Thoracic aorta (tissue), 2 donors: ENCODE data around the gene PPP1R1A. TPM values are rescaled to one million over a fixed set of nuclear protein-coding genes. Genes with fewer than 3 reads are reported as not detected.

Experiments
- ATAC-seq: fragments of 150-250 bp; one replicate; pipeline ENCODE4 v1.8.0; 2017; ENCODE audit warnings: low read depth; ENCODE audit not compliant: insufficient number of reproducible peaks, low FRiP score
- DNase-seq: peaks from one replicate; pipeline ENCODE4 v3.0.0-alpha.2; 2020; ENCODE audit warnings: low spot score
- H3K27ac ChIP-seq, 2 donors: fragments of 200-600 bp; sonication (generic); 1 replicate in 1 of 2; 2 replicates in 1 of 2; pipeline ENCODE4 v1.5.1; 2016; ENCODE audit warnings: mild to moderate bottlenecking in 2 of 2, moderate library complexity in 2 of 2
- H3K27me3 ChIP-seq: fragments of 200-600 bp; sonication (generic); replicated peaks from 2 replicates; pipeline ENCODE4 v1.6.0; 2016; ENCODE audit warnings: mild to moderate bottlenecking; ENCODE audit not compliant: insufficient read depth
- H3K36me3 ChIP-seq: fragments of 200-600 bp; sonication (generic); one replicate; pipeline ENCODE4 v1.5.1; 2016
- H3K4me1 ChIP-seq, 2 donors: fragments of 200-600 bp; sonication (generic); 1 replicate in 1 of 2; 2 replicates in 1 of 2; pipeline versions ENCODE4 v1.5.1 to v1.6.0; 2016; ENCODE audit warnings: low read depth in 2 of 2, mild to moderate bottlenecking in 1 of 2; ENCODE audit not compliant: control insufficient read depth in 1 of 2
- H3K4me3 ChIP-seq: fragments of 200-600 bp; sonication (generic); 2 replicates; pipeline ENCODE4 v1.5.1; 2016; ENCODE audit warnings: mild to moderate bottlenecking
- H3K9me3 ChIP-seq: fragments of 200-600 bp; sonication (generic); 2 replicates; pipeline ENCODE4 v1.5.1; 2016
- total RNA-seq, 2 donors: library from RNA; depleted of rRNA; stranded (reverse); fragments of >200 nt; gene quantifications; one replicate each; pipeline versions ENCODE4 v1.1.0 to v1.2.3, GENCODE V29; 2016
- TF ChIP-seq, protein P1 (sequence below): fragments of 200-600 bp; sonication (generic); IDR thresholded peaks from one replicate; pipeline ENCODE4 v1.5.1; 2019; ENCODE audit warnings: antibody characterized with exemption

The PPP1R1A gene
- total RNA-seq, 2 donors from 2014 or later, result 3.3 to 10.3 TPM

DNA sequence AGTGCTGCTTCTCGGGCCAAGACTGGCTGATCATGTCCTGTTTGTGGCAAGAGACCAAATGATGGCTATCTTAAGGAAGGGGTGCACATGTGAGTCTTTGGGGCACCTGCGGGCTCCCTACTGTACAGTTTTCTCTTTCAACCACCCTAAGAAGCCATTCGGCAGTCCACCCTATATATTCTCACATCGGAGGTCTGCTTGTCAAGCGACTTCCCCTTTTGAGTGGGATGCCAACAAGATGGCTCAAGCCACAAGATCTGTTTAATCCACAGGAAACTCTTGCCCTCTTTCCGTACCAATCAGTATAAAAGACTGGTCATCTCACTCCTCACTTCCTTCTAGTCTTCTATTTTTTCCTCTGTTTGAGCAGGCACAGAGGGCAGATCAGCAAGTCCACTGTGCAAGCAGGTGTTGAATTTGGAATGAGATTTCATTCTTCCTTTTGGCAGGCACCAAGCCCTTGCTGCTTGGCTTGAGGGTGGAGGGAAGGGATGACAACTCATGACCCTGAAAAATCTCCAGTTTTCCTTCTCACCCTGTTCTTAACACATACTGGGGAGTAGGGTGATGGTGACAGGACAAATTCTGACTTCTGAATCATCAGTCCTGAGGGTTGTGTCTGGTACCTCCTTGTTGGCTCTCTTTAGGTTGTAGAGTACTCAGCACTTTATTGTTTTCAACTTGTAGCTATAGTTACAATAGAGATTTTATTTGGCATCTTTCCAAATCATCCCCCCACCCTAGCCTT is 28.6 kb upstream of the PPP1R1A start:
- no peak for DNase-seq
- Histone ChIP-seq H3K9me3 (no peaks in the 10 kb centered on the region), H3K4me3 (no peak overlapping the region), H3K27me3 (no peaks in the 10 kb centered on the region), H3K36me3 (no peaks in the 10 kb centered on the region), H3K27ac (no peak overlapping the region), H3K4me1 (peaks cover 3 to 6% of the 10 kb centered on the region in 2 donors)
- ATAC-seq, result no peak
- TF ChIP-seq, protein P1, sequence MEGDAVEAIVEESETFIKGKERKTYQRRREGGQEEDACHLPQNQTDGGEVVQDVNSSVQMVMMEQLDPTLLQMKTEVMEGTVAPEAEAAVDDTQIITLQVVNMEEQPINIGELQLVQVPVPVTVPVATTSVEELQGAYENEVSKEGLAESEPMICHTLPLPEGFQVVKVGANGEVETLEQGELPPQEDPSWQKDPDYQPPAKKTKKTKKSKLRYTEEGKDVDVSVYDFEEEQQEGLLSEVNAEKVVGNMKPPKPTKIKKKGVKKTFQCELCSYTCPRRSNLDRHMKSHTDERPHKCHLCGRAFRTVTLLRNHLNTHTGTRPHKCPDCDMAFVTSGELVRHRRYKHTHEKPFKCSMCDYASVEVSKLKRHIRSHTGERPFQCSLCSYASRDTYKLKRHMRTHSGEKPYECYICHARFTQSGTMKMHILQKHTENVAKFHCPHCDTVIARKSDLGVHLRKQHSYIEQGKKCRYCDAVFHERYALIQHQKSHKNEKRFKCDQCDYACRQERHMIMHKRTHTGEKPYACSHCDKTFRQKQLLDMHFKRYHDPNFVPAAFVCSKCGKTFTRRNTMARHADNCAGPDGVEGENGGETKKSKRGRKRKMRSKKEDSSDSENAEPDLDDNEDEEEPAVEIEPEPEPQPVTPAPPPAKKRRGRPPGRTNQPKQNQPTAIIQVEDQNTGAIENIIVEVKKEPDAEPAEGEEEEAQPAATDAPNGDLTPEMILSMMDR, result no peak

DNA sequence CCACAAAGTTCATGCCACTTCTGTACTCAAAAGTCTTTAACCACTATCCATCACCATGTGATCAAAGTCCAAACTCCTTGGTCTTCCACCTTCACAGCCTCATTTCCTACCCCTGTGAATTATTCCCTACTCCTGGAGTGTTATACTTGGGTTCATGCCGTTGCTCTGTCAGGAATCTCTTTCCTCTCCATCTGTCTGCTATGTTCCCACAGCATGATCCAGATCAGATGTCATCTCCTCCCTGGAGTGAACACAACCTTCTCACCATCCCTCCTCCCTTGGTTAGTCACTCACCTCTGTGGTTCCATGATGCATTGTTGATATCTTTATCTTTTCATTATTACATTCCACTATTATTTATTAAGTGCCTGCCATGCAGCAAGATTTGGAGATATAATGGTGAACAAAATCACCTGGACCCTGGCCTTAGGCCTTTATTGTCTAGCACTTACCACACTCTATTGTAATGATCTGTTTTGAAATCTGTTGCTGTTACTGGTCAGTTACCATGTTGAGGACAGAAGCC is 23.8 kb upstream of the PPP1R1A start:
- H3K27ac ChIP-seq, result no peak overlapping the region
- H3K4me1 ChIP-seq, result no peaks in the 10 kb centered on the region
- TF ChIP-seq, protein P1, result no peak
- H3K4me3 ChIP-seq, result no peak overlapping the region
- H3K9me3 ChIP-seq, result no peaks in the 10 kb centered on the region
- DNase-seq, result no peak
- no peaks in the 10 kb centered on the region for H3K36me3 ChIP-seq
- H3K27me3 ChIP-seq, result no peaks in the 10 kb centered on the region
- no peak for ATAC-seq

GRCh38 chr12:54611715-54612149 is 23.3 kb upstream of the PPP1R1A start:
- Histone ChIP-seq H3K27ac (no peak overlapping the region), H3K36me3 (no peaks in the 10 kb centered on the region), H3K4me1 (no peaks in the 10 kb centered on the region), H3K27me3 (no peaks in the 10 kb centered on the region), H3K4me3 (no peak overlapping the region), H3K9me3 (no peaks in the 10 kb centered on the region)
- no peak for DNase-seq
- ATAC-seq, result no peak
- TF ChIP-seq, protein P1, result no peak

DNA sequence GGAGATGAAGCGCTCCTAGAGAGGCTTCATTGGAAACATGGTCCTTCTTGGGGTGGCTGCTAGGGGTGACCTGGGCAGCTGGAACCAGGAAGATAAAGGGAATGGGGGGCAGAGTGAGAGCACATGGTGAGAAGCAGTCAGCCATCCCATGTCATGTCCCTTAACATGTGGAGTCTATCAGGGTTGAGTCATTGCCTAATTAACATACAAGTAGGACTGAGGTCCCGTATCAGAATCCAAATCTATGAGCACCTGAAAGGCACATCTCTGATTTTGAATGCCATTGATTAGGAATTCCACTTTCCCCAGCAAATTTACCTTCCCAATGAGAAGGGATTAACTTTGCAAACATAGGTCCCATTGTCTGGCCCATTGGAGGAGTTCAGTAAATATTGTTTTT is 20.3 kb upstream of the PPP1R1A start:
- H3K9me3 ChIP-seq, result no peaks in the 10 kb centered on the region
- H3K4me3 ChIP-seq, result no peak overlapping the region
- no peaks in the 10 kb centered on the region for H3K27me3 ChIP-seq
- DNase-seq (no peak), ATAC-seq (no peak)
- no peaks in the 10 kb centered on the region for H3K36me3 ChIP-seq
- no peaks in the 10 kb centered on the region for H3K4me1 ChIP-seq
- TF ChIP-seq, protein P1, result no peak
- H3K27ac ChIP-seq, result no peak overlapping the region

DNA sequence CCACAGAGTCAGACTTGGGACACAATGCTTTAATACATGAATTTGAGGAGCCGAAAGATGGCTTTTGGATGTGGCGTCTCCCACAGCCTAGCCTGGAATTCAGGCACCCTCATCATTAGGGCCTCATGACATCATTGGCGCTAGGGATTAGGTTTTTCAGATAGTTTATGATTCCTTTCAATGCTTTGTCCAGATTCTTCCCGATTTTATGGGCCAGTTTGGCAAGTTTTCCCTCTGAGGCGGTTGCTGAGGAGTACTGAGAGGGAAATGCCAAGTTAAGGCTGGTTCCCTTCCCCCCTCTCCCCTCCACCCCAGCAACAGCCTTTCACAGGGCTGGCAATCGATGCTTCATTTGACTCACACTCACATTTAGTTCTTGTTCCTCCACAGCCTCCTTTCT is 19.7 kb upstream of the PPP1R1A start:
- no peaks in the 10 kb centered on the region for H3K4me1 ChIP-seq
- no peaks in the 10 kb centered on the region for H3K27me3 ChIP-seq
- H3K36me3 ChIP-seq, result no peaks in the 10 kb centered on the region
- H3K4me3 ChIP-seq, result no peak overlapping the region
- no peaks in the 10 kb centered on the region for H3K9me3 ChIP-seq
- ATAC-seq, result no peak
- TF ChIP-seq, protein P1, result no peak
- no peak overlapping the region for H3K27ac ChIP-seq
- DNase-seq, result no peak
